ENCODE results near the gene SLIT1. TPM values are rescaled to one million over a fixed set of nuclear protein-coding genes. Genes with fewer than 3 reads are reported as not detected.
A peak's percentile ranks its signal among the peaks of the same experiment; 100 is the strongest.

Gene SLIT1
- total RNA-seq, 1 donor = under 0.01 TPM

GRCh38 chr10:97144297-97144696, 41.5 kb downstream of the SLIT1 start:
- no peak for DNase-seq (ENCODE audit: low read depth in 2 of 3, low spot score in 2 of 3)

- DNase-seq (ENCODE audit: low read depth in 2 of 3, low spot score in 2 of 3) = no peak
These were observed 42.9 kb downstream of the SLIT1 start for GRCh38 chr10:97142834-97143233.

GRCh38 chr10:97140902-97141745, 44.6 kb downstream of the SLIT1 start:
- DNase-seq (ENCODE audit: low read depth in 2 of 3, low spot score in 2 of 3) = no peak

- DNase-seq (ENCODE audit: low read depth in 2 of 3, low spot score in 2 of 3) = peak in 2 of 3 donors; percentile 18 to 26
These were observed 45.5 kb downstream of the SLIT1 start for GRCh38 chr10:97140049-97140846.

GRCh38 chr10:97139651-97140048, 46.1 kb downstream of the SLIT1 start:
- no peak for DNase-seq (ENCODE audit: low read depth in 2 of 3, low spot score in 2 of 3)

GRCh38 chr10:97138846-97139245, 46.9 kb downstream of the SLIT1 start:
- DNase-seq (ENCODE audit: low read depth in 2 of 3, low spot score in 2 of 3) = no peak

GRCh38 chr10:97138174-97138573, 47.6 kb downstream of the SLIT1 start:
- no peak for DNase-seq (ENCODE audit: low read depth in 2 of 3, low spot score in 2 of 3)

GRCh38 chr10:97136756-97137155, 49.0 kb downstream of the SLIT1 start:
- DNase-seq (ENCODE audit: low read depth in 2 of 3, low spot score in 2 of 3) = no peak

GRCh38 chr10:97135464-97135863, 50.3 kb downstream of the SLIT1 start:
- DNase-seq (ENCODE audit: low read depth in 2 of 3, low spot score in 2 of 3) = no peak

GRCh38 chr10:97134983-97135382, 50.8 kb downstream of the SLIT1 start:
- no peak for DNase-seq (ENCODE audit: low read depth in 2 of 3, low spot score in 2 of 3)

- no peak for DNase-seq (ENCODE audit: low read depth in 2 of 3, low spot score in 2 of 3)
These were observed 51.6 kb downstream of the SLIT1 start for GRCh38 chr10:97134110-97134509.

- DNase-seq (ENCODE audit: low read depth in 2 of 3, low spot score in 2 of 3) = no peak
These were observed 53.5 kb downstream of the SLIT1 start for GRCh38 chr10:97132273-97132672.

GRCh38 chr10:97131666-97132065, 54.1 kb downstream of the SLIT1 start:
- no peak for DNase-seq (ENCODE audit: low read depth in 2 of 3, low spot score in 2 of 3)

GRCh38 chr10:97131181-97131628, 54.6 kb downstream of the SLIT1 start:
- DNase-seq (ENCODE audit: low read depth in 2 of 3, low spot score in 2 of 3) = no peak

GRCh38 chr10:97129666-97130065, 56.1 kb downstream of the SLIT1 start:
- DNase-seq (ENCODE audit: low read depth in 2 of 3, low spot score in 2 of 3) = peak in 1 of 3 donors; percentile 21

GRCh38 chr10:97128516-97129154, 57.1 kb downstream of the SLIT1 start:
- no peak for DNase-seq (ENCODE audit: low read depth in 2 of 3, low spot score in 2 of 3)

- DNase-seq (ENCODE audit: low read depth in 2 of 3, low spot score in 2 of 3) = no peak
These were observed 57.7 kb downstream of the SLIT1 start for GRCh38 chr10:97128039-97128492.

- no peak for DNase-seq (ENCODE audit: low read depth in 2 of 3, low spot score in 2 of 3)
These were observed 58.2 kb downstream of the SLIT1 start for GRCh38 chr10:97127509-97127908.

GRCh38 chr10:97124211-97124610, 61.5 kb downstream of the SLIT1 start:
- DNase-seq (ENCODE audit: low read depth in 2 of 3, low spot score in 2 of 3) = no peak

- no peak for DNase-seq (ENCODE audit: low read depth in 2 of 3, low spot score in 2 of 3)
These were observed 62.0 kb downstream of the SLIT1 start for GRCh38 chr10:97123765-97124164.

GRCh38 chr10:97121041-97121440, 64.7 kb downstream of the SLIT1 start:
- no peak for DNase-seq (ENCODE audit: low read depth in 2 of 3, low spot score in 2 of 3)
